Stimulated activated CD8-positive, alpha-beta memory T cell treated with anti-CD3 and anti-CD28 coated beads, Interleukin-4, amount 100 ng/mL, for 24 hours (primary cell): Measurements from ENCODE around the gene TGM5.

ENCODE experiments used
- DNase-seq: peaks from one replicate; pipeline ENCODE4 v3.0.0-alpha.2; 2020; ENCODE audit warnings: low read depth

The TGM5 gene

DNA sequence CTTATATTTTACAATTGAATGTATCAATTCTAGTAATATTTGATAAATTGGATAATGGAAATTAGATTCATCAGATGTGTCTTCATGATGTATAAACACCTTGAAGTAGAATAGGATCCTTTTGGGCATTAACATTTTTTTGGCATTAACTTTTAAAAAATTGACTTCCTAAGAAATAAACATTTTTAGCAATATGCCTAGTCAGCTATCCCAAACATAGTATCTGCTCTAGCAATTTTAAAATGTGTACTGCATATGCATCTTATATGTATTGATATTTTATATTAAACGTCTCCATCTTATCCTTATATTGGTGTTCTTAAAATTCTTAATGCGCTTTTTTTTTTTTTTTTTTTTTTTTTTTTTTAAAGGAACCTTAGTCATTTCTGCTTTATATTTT, 73.0 kb downstream of the TGM5 start:
- DNase-seq = no peak

DNA sequence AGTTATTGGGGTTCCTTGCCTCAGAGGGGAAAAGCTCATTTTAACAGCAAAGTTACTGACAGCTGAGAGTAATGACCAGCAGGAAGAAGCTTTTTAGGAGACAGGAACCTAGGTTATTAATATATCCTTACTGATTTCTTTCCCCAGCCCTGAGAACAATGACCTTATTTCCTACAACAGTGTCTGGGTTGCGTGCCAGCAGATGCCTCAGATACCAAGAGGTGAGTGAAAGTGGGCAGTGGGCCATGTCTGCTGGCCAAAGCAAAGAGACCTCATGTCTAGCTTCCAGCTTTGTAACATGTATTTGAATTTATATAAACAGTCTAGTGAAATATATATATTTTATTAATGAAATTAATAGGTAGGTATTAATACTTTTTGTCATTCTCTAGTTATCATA, 76.5 kb downstream of the TGM5 start:
- DNase-seq = no peak

DNA sequence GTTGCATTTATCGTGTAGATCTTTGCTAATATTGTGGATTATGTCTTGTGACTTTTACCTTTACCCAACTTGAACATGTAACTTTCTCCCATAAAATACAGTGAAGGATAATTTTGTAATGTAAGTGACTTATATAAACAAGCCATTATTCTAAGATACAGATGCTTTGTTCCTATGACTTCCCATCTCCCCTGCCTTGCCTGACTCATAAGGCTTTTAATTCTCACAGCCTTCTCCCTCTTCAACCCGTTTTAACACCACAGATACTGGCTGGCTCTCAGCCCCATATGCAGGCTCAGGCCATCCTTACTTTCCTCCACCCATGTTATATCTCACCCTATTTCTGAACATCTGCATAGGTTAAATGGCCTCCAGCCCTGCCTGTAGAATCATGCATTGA, 77.4 kb downstream of the TGM5 start:
- DNase-seq = no peak

DNA sequence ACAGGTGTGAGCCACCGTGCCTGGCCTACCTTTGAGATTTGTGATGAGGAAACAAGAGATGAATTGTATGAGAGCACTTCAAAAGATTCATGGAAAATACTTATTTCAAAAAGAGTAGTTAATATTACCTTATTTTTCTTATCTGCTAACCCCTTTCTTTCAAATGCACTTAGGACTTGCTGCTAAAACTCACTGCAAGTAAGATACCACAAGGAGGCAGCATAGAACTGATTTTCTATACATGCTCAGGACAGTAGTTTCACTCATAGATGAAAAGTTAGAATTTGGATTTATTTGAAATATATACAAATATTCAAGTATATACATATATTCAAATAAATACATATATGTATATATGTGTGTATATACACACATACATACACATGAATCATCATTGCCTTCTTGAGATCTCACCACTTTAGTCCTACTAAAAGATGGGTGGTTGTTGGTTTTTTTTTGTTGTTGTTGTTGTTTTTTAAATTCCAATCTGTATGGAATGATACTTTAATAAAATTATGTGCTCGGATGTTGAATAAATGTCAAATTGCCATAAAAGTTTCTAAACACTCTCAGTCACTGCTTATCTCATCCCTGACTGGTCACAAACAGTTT, 79.1 kb downstream of the TGM5 start:
- DNase-seq = no peak

DNA sequence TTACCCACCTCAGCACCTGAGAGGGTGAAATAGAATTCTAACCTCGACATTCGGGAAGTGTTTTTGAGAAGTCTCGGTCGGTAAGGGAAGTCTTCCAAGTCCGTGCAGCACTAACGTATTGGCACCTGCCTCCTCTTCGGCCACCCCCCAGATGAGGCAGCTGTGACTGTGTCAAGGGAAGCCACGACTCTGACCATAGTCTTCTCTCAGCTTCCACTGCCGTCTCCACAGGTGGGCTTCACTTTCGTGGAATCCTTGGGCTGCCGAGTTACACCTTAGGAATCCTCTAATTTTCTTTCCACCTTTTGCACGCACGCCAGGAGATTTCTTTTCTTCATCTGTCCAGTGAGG, 80.8 kb downstream of the TGM5 start:
- peak; percentile 4 for DNase-seq

DNA sequence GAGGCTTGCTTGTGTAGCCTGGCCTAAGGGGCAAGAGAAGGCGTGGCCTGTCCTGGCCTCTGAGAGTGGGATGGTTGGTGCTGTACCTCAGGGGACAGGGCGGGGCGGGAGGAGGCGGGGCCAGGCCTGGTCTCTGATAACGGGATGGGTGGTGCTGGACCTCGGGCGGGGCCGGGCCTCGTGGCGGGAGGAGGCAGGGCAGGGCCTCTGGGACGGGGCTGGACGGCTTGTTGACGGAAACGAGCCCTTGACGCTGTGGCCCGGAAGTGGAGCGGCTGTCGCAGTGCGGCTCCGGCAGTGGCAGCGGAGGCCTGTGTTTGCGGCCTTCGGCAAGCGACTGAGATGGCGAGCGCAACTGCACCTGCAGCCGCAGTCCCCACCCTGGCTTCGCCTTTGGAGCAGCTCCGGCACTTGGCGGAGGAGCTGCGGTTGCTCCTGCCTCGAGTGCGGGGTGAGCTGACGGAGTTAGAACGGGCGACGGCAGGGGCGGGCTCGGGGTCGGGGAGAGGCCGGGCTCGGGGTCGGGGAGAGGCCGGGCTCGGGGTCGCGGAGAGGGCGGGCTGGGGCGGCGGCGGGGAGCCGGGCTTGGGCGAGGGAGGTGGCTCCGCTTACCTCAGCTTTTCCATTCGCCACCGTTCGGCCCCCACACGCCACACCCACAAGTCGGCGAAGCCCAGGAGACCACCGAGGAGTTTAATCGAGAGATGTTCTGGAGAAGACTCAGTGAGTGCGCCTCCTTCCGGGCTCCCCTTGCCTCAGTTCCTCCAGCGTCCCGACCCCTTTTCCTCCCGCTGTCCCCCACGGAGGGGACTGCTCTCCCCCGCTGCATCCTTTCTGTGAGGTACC, 81.3 kb downstream of the TGM5 start, which contains the start of gene CCNDBP1:
TSS of gene CCNDBP1 (plus strand) at position 247 of the 846 bp plus-strand sequence. CDS start at position 343, 96 bp downstream.
- peak; percentile 90 for DNase-seq

DNA sequence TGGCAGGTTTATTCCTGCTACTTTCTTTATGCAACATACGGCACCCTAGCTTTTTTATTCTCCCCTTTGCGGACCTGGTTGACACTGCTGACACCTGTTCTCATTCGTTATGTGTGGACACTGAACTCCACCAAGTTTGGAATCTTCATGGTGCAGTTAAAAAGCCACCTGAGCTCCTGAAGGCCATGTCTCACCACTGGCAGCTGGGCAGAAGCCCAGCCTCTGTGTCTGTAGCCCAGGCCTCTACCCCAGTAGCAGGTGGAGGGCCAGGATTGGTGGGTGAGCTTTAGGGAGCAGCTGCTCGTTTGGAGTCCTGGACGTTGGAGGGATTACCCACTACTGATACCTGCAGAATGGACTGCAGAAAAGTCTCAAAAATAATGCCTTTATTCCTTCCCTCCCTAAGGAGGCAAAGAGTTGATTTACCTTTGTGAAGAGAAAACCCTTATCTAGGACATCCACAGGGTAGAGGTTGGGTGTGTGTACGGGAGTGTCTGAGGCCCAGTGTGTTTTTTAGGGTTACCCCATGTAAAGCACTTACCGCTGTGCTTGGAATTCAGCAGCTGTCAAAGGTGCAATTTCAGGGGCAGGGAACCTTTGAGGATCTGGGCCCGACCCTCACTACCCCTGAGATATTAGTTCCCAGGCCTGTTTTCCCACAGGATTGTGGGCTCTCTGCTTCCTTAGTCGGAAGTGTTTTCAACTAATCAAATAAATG, 82.2 kb downstream of the TGM5 start:
- DNase-seq = no peak

DNA sequence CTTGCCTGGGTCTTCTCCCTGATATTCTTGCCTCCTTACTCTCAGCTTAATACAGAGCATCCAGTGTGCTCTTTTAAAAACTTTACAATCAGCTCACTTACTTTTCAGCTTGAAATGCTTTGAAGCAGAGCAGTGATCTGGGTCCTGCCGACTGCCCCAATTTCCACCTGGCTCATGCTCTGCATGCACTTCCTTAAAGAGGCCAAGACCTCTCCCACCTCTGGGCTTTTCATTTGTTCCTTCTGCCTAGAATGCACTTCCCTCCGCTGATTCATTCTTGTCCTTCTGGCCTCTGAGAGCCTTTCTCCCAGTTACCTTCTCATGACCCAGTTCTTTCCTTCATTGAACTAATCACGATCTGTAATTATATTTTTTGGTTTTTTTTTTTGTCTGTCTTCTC, 83.5 kb downstream of the TGM5 start:
- no peak for DNase-seq
